ENCODE measurements around the gene AIPL1.

AIPL1 gene

GRCh38 chr17:6448473-6448872 is 13.6 kb upstream of the AIPL1 start:
- no peak for DNase-seq

- no peak for DNase-seq
Measured at GRCh38 chr17:6446516-6447100, 11.7 kb upstream of the AIPL1 start.

GRCh38 chr17:6444571-6445335 is 9.8 kb upstream of the AIPL1 start:
- no peak for DNase-seq

GRCh38 chr17:6443692-6444570 is 9.0 kb upstream of the AIPL1 start, which contains the start of gene PIMREG:
Gene PIMREG (plus strand): TSS chr17:6444455. CDS start chr17:6445111, 656 bp downstream.
- DNase-seq, result peak; percentile 90

DNA sequence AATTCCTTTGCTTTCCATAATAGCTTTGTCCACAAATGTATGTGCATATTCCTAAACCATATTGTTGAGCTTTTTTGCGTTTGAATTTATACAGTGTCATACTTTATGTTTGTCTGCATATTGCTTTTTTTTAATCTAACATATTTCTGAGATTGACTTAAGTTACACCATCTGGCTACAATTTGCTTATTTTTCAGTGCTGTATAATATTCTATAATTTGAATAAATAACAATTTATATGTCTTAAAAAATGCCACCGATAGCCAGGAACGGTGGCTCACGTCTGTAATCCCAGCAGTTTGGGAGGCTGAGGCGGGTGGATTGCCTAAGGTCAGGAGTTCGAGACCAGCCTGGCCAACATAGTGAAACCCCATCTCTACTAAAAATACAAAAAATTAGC is 7.9 kb upstream of the AIPL1 start:
- no peak for DNase-seq

DNA sequence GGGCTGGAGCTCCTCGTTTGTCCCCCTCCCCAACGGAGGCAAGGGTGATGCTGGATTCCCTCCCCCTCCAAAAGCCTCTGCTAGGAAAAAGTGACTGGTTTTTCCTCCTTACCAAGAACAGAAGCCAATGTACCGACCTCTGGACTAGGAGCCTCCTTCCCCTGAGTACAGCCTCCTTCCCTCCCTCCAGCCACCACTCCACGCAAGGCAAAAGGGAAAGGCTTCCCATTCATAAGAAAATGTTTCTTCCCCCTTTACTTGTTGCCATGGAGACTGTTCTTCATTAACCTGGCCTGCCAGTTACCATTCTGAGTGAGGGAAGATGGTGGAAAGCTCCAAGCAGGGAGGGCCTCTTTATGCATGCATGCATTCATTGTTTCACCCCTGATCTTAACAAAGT is 5.0 kb upstream of the AIPL1 start:
- DNase-seq, result no peak

DNA sequence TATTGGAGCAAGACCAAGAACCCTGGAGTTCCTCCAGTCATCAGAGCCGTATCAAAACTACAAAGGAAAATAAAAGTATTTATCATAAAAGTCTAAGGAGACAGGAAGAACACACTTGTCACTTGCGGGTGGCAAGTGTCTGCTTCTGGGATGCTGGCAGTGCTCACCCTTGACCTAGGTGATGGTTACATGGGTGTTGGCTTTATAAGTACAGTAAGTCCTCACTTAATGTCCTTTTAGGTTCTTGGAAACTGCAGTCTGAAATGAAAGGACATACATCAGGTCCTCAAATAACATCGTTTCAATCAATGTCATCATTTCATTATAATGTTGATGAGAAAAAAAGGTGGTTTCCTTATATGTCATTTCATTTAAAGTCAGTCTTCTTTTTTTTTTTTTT is 3.0 kb upstream of the AIPL1 start:
- DNase-seq, result no peak

DNA sequence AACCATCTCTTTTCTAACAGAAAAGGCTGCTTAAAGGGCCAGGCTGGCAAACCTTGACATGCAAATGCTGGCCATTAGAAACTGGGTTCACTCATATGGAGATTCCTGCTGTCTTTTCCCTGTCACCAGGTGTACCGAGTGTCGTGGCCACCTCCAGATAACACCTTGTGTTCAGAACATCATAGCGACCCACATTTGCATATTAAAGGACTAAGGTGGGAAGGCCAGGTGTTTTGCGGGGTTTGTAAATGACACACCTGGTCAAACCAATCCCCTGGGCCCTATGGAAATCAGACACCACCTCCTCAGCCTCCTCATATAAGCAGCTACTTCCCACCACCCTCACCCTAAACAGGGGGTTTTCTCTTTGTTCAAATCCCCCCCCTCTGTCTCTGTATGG is 2.5 kb upstream of the AIPL1 start:
- DNase-seq, result no peak

GRCh38 chr17:6435968-6436367 is 1.0 kb upstream of the AIPL1 start:
- peak; percentile 64 for DNase-seq

- DNase-seq, result no peak
Measured at GRCh38 chr17:6430769-6431168, 4.2 kb downstream of the AIPL1 start.

DNA sequence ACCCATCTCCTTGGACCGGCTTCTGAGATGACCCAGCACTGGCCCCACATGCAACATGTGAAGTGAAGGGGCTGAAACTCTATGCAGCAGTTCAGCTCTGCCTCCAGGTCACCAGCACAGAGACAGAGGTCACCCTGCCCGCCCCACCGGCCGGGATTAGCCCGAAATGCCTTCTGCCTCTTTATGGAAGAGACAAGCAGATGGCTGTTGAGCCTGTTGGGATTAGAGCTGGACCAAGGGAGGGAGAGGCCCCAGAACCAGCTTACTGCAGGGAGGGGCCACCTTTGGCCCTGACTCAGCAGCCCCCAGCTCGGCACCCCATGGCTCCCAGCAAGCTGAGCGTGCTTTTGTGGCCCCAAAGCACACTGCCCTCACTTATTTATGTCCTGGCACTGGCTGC is 5.7 kb downstream of the AIPL1 start:
- no peak for DNase-seq

- no peak for DNase-seq
Measured at GRCh38 chr17:6428207-6428965, 6.5 kb downstream of the AIPL1 start.

GRCh38 chr17:6427279-6427781 is 7.6 kb downstream of the AIPL1 start:
- no peak for DNase-seq

- no peak for DNase-seq
Measured at GRCh38 chr17:6426356-6427101, 8.4 kb downstream of the AIPL1 start.

DNA sequence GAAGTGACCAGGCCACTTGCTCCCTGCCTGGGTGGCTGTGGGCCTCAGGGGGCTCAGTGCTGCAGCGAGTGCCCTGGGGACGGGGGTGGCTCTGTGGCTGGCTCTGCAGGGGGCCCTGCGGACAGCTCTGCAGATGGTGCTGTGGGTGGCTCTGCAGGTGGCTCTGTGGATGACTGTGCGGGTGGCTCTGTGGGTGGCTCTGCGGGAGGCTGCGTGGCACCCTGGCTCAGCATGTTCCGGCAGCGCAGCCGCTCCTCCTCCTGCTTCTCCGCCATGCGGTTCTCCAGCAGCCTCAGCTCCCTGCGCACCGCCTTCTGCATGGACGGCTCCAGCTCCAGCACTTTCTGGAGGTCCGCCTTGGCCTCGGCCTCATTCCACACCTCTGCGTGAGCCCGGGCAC is 9.5 kb downstream of the AIPL1 start:
- DNase-seq, result no peak

- no peak for DNase-seq
Measured at GRCh38 chr17:6423931-6424330, 11.0 kb downstream of the AIPL1 start.

DNA sequence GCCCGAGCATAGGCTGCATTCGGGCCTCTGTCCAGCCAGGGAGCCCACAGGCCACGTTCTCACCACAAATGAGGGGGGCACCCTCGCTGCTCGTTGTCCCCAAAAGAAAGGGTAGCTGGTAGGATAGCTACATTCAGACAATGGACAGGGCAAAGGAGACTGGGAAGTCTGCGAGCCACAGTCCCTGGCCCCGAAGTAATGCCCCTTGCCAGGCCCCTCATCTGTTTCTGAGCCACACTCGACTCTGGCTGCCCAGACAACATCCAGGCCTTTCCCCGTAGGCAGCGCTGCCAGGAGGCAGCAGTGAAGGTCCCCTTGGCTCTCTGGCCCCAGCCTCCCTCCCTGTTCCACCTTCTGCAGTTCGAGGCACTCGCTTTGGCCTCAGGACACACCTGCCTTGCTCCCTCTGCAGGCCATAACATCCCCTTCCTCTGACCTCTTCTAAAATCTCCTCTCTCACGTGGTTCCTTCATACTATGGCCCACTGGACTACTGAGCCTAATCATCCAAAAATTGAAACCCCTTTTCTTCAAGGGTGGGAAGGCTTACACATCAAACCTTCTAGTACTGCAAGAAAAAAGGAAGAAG is 12.2 kb downstream of the AIPL1 start:
- DNase-seq, result no peak

DNA sequence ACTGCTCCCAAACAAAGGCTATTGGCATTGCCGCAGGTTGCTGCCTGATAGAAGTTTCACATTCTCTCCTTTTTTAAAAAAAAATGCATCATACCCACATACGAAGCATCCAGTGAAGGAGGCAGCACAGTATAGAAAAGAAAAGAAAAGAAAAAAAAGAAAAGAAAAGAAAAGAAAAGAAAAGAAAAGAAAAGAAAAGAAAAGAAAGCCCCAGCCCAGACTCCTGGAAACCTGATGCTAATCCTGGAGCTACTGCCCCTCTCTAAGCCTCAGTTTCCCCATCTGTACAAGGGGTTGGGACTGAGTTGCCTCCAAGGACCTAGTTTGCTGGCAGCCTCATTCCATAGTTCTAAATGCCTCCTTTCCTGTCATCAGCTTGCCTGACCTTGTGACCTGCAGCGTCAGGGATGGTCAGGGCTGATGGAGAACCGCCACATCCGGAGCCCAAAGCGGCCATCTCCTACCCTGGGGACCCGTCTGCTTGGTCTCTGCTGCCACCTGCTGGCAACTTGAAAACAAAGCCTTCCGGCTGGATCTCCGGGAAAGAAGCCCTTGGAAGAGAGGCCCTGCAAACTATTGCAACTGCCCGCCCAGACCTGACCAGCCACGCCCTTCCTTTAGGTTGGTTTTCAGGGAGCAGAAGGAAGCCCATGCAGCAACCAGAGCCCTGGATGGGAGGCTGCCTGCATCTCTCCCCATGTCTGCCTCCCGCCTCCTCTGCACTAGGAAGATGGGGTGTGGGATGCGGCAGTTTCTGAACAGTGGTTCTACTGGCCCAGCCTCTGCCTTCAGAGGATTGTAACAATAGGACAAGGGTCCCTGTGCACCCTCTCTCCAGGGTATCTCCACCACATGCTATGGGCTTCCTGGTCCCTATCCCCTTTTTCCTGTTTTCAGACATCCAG is 13.0 kb downstream of the AIPL1 start:
- DNase-seq, result peak; percentile 67

DNA sequence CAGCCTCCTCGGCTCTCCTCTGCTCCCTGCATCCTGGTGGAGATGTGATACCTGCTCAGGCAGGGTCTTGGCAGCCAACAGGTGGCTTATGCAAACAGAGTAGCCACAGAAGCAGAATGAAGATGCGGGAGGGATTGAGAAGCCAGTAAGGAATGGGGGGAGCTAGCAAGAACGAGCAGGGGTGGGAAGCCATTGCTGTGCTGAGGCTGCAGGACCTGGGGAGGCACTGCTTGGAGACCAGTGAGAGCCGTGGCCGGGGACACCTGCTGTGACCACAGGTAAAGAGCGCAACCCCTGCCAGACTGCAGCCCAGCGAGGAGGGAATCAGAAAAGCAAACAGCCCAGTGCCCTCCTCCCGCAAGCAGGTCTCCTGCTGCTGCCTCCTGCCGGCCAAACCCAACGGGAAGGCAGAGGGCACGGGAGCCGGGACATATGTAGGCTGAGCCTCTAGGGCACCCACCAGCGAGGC is 14.7 kb downstream of the AIPL1 start:
- peak; percentile 34 for DNase-seq

DNA sequence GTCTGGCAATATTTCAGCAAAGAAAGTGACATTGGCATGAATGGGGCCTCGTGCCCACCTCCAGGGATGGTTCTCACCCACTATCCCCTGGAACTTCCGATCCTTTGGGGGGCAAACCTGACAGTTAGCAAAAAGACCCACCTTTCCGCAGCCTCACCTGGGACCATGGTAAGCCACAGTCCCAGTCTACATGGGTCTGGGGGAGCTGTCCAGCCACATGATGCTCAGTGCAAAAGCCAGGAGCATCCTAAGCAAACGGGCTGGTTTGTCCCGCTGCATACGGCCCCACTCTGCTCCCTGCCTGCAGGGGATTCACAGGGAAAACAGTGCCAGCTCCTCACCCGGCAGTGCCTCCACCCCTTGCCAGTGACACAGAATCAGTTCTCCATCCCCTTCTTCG is 19.3 kb downstream of the AIPL1 start:
- DNase-seq, result no peak

Measured in activated T-cell treated with anti-CD3 and anti-CD28 coated beads, Interleukin-2, amount 50 U/mL, for 1 hour (primary cell).